ENCODE measurements around the gene SRSF12.
"Not testable (repeated sequence)": the region's sequence is repeated elsewhere in the genome, so short reads cannot be mapped to it uniquely, and the experiment has no call there.

The SRSF12 gene

GRCh38 chr6:89144354-89144906, 26.6 kb upstream of the SRSF12 start:
- Histone ChIP-seq H3K9me3 (ENCODE audit: control insufficient read depth, insufficient read depth, low read length) (no peaks in the 10 kb centered on the region), H3K9ac (ENCODE audit: low read depth, low read length) (no peak overlapping the region), H3K4me3 (ENCODE audit: low read depth, low read length) (no peak overlapping the region), H3K36me3 (ENCODE audit: control insufficient read depth, insufficient read depth, low read length) (no peaks in the 10 kb centered on the region), H3K4me1 (ENCODE audit: control insufficient read depth, insufficient read depth, low read length) (peaks cover 4% of the 10 kb centered on the region), H3K27me3 (ENCODE audit: control insufficient read depth, insufficient read depth, low read length) (peaks cover 70% of the 10 kb centered on the region)

GRCh38 chr6:89140347-89141156, 22.7 kb upstream of the SRSF12 start:
- Histone ChIP-seq H3K4me1 (ENCODE audit: control insufficient read depth, insufficient read depth, low read length) (no peaks in the 10 kb centered on the region), H3K9ac (ENCODE audit: low read depth, low read length) (no peak overlapping the region), H3K9me3 (ENCODE audit: control insufficient read depth, insufficient read depth, low read length) (no peaks in the 10 kb centered on the region), H3K27me3 (ENCODE audit: control insufficient read depth, insufficient read depth, low read length) (peaks cover 84% of the 10 kb centered on the region), H3K36me3 (ENCODE audit: control insufficient read depth, insufficient read depth, low read length) (no peaks in the 10 kb centered on the region), H3K4me3 (ENCODE audit: low read depth, low read length) (no peak overlapping the region)

GRCh38 chr6:89139509-89140346, 21.9 kb upstream of the SRSF12 start:
- Histone ChIP-seq H3K36me3 (ENCODE audit: control insufficient read depth, insufficient read depth, low read length) (no peaks in the 10 kb centered on the region), H3K27me3 (ENCODE audit: control insufficient read depth, insufficient read depth, low read length) (peaks cover 84% of the 10 kb centered on the region), H3K4me3 (ENCODE audit: low read depth, low read length) (no peak overlapping the region), H3K9me3 (ENCODE audit: control insufficient read depth, insufficient read depth, low read length) (no peaks in the 10 kb centered on the region), H3K4me1 (ENCODE audit: control insufficient read depth, insufficient read depth, low read length) (peaks cover 1% of the 10 kb centered on the region), H3K9ac (ENCODE audit: low read depth, low read length) (no peak overlapping the region)

- H3K36me3 ChIP-seq (ENCODE audit: control insufficient read depth, insufficient read depth, low read length), result no peaks in the 10 kb centered on the region
- no peak overlapping the region for H3K4me3 ChIP-seq (ENCODE audit: low read depth, low read length)
- peaks cover 83% of the 10 kb centered on the region for H3K27me3 ChIP-seq (ENCODE audit: control insufficient read depth, insufficient read depth, low read length)
- peaks cover 10% of the 10 kb centered on the region for H3K4me1 ChIP-seq (ENCODE audit: control insufficient read depth, insufficient read depth, low read length)
- no peaks in the 10 kb centered on the region for H3K9me3 ChIP-seq (ENCODE audit: control insufficient read depth, insufficient read depth, low read length)
- H3K9ac ChIP-seq (ENCODE audit: low read depth, low read length), result no peak overlapping the region
Observed at GRCh38 chr6:89138173-89138572, 20.3 kb upstream of the SRSF12 start.

GRCh38 chr6:89134723-89135122, 16.9 kb upstream of the SRSF12 start:
- Histone ChIP-seq H3K36me3 (ENCODE audit: control insufficient read depth, insufficient read depth, low read length) (no peaks in the 10 kb centered on the region), H3K27me3 (ENCODE audit: control insufficient read depth, insufficient read depth, low read length) (peaks cover 88% of the 10 kb centered on the region)

GRCh38 chr6:89133981-89134380, 16.1 kb upstream of the SRSF12 start:
- Histone ChIP-seq H3K9ac (ENCODE audit: low read depth, low read length) (no peak overlapping the region), H3K4me3 (ENCODE audit: low read depth, low read length) (no peak overlapping the region), H3K9me3 (ENCODE audit: control insufficient read depth, insufficient read depth, low read length) (no peaks in the 10 kb centered on the region), H3K27me3 (ENCODE audit: control insufficient read depth, insufficient read depth, low read length) (peaks cover 80% of the 10 kb centered on the region), H3K4me1 (ENCODE audit: control insufficient read depth, insufficient read depth, low read length) (peaks cover 10% of the 10 kb centered on the region), H3K36me3 (ENCODE audit: control insufficient read depth, insufficient read depth, low read length) (no peaks in the 10 kb centered on the region)

More at GRCh38 chr6:89134723-89135122, 16.9 kb upstream of the SRSF12 start:
- Histone ChIP-seq H3K4me1 (ENCODE audit: control insufficient read depth, insufficient read depth, low read length) (peaks cover 10% of the 10 kb centered on the region), H3K9me3 (ENCODE audit: control insufficient read depth, insufficient read depth, low read length) (no peaks in the 10 kb centered on the region), H3K9ac (ENCODE audit: low read depth, low read length) (no peak overlapping the region), H3K4me3 (ENCODE audit: low read depth, low read length) (no peak overlapping the region)

- peaks cover 64% of the 10 kb centered on the region for H3K27me3 ChIP-seq (ENCODE audit: control insufficient read depth, insufficient read depth, low read length)
- no peaks in the 10 kb centered on the region for H3K36me3 ChIP-seq (ENCODE audit: control insufficient read depth, insufficient read depth, low read length)
- H3K9me3 ChIP-seq (ENCODE audit: control insufficient read depth, insufficient read depth, low read length), result no peaks in the 10 kb centered on the region
- H3K4me1 ChIP-seq (ENCODE audit: control insufficient read depth, insufficient read depth, low read length), result peaks cover 10% of the 10 kb centered on the region
- no peak overlapping the region for H3K4me3 ChIP-seq (ENCODE audit: low read depth, low read length)
- H3K9ac ChIP-seq (ENCODE audit: low read depth, low read length), result no peak overlapping the region
Observed at GRCh38 chr6:89132057-89132456, 14.2 kb upstream of the SRSF12 start.

- Histone ChIP-seq H3K9me3 (ENCODE audit: control insufficient read depth, insufficient read depth, low read length) (no peaks in the 10 kb centered on the region), H3K4me1 (ENCODE audit: control insufficient read depth, insufficient read depth, low read length) (peaks cover 10% of the 10 kb centered on the region), H3K36me3 (ENCODE audit: control insufficient read depth, insufficient read depth, low read length) (no peaks in the 10 kb centered on the region), H3K4me3 (ENCODE audit: low read depth, low read length) (no peak overlapping the region), H3K27me3 (ENCODE audit: control insufficient read depth, insufficient read depth, low read length) (peaks cover 60% of the 10 kb centered on the region), H3K9ac (ENCODE audit: low read depth, low read length) (no peak overlapping the region)
Observed at GRCh38 chr6:89131599-89131998, 13.7 kb upstream of the SRSF12 start.

- H3K4me3 ChIP-seq (ENCODE audit: low read depth, low read length); H3K36me3 ChIP-seq (ENCODE audit: control insufficient read depth, insufficient read depth, low read length); H3K9ac ChIP-seq (ENCODE audit: low read depth, low read length); H3K4me1 ChIP-seq (ENCODE audit: control insufficient read depth, insufficient read depth, low read length); H3K9me3 ChIP-seq (ENCODE audit: control insufficient read depth, insufficient read depth, low read length): not testable (repeated sequence)
- H3K27me3 ChIP-seq (ENCODE audit: control insufficient read depth, insufficient read depth, low read length), result peaks cover 29% of the 10 kb centered on the region
Observed at GRCh38 chr6:89128256-89128671, 10.4 kb upstream of the SRSF12 start.

GRCh38 chr6:89122625-89123024, 4.8 kb upstream of the SRSF12 start:
- Histone ChIP-seq H3K9me3 (ENCODE audit: control insufficient read depth, insufficient read depth, low read length) (no peaks in the 10 kb centered on the region), H3K27me3 (ENCODE audit: control insufficient read depth, insufficient read depth, low read length) (peaks cover 22% of the 10 kb centered on the region), H3K36me3 (ENCODE audit: control insufficient read depth, insufficient read depth, low read length) (no peaks in the 10 kb centered on the region), H3K4me3 (ENCODE audit: low read depth, low read length) (no peak overlapping the region), H3K9ac (ENCODE audit: low read depth, low read length) (no peak overlapping the region), H3K4me1 (ENCODE audit: control insufficient read depth, insufficient read depth, low read length) (no peaks in the 10 kb centered on the region)

GRCh38 chr6:89121934-89122333, 4.1 kb upstream of the SRSF12 start:
- Histone ChIP-seq H3K27me3 (ENCODE audit: control insufficient read depth, insufficient read depth, low read length) (peaks cover 25% of the 10 kb centered on the region), H3K4me1 (ENCODE audit: control insufficient read depth, insufficient read depth, low read length) (no peaks in the 10 kb centered on the region), H3K9me3 (ENCODE audit: control insufficient read depth, insufficient read depth, low read length) (no peaks in the 10 kb centered on the region), H3K36me3 (ENCODE audit: control insufficient read depth, insufficient read depth, low read length) (no peaks in the 10 kb centered on the region), H3K9ac (ENCODE audit: low read depth, low read length) (no peak overlapping the region), H3K4me3 (ENCODE audit: low read depth, low read length) (no peak overlapping the region)

All from iPS-15b (cell line).